ENCODE results near the gene FYCO1.

- no peak for TF ChIP-seq POLR2A (IDR thresholded peaks at IDR 0.05)
- TF ChIP-seq, protein P1, sequence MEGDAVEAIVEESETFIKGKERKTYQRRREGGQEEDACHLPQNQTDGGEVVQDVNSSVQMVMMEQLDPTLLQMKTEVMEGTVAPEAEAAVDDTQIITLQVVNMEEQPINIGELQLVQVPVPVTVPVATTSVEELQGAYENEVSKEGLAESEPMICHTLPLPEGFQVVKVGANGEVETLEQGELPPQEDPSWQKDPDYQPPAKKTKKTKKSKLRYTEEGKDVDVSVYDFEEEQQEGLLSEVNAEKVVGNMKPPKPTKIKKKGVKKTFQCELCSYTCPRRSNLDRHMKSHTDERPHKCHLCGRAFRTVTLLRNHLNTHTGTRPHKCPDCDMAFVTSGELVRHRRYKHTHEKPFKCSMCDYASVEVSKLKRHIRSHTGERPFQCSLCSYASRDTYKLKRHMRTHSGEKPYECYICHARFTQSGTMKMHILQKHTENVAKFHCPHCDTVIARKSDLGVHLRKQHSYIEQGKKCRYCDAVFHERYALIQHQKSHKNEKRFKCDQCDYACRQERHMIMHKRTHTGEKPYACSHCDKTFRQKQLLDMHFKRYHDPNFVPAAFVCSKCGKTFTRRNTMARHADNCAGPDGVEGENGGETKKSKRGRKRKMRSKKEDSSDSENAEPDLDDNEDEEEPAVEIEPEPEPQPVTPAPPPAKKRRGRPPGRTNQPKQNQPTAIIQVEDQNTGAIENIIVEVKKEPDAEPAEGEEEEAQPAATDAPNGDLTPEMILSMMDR (IDR thresholded peaks at IDR 0.05) = no peak
Measured at GRCh38 chr3:45944830-45945620, 50.6 kb downstream of the FYCO1 start.

Measured in thyroid gland (tissue), 4 donors.